Calu3 (cell line): ENCODE data around the gene STRBP. TPM values are rescaled to one million over a fixed set of nuclear protein-coding genes. Genes with fewer than 3 reads are reported as not detected.

Experiments used
- BruUV-seq: library from RNA; stranded (reverse); fragments of 400-500 nt; replicated peaks from 2 replicates; lab custom pipeline; 2021; lab: Mats Ljungman, UMichigan
- CTCF ChIA-PET: fragments of 300-600 bp; sonication (Branson Sonifier 250); formaldehyde crosslinking; loops from one replicate; lab custom pipeline; 2022; ENCODE audit warnings: antibody characterized with exemption; lab: Charles Lee
- DNase-seq: peaks from one replicate; pipeline ENCODE4 v3.0.0; 2022
- H3K27ac Mint-ChIP-seq: one replicate; pipeline ENCODE4 v1.8.0; 2022; ENCODE audit warnings: mixed read lengths; ENCODE audit not compliant: unreplicated experiment
- H3K27me3 Mint-ChIP-seq: one replicate; pipeline ENCODE4 v1.8.0; 2022; ENCODE audit warnings: mixed read lengths; ENCODE audit not compliant: unreplicated experiment
- H3K36me3 Mint-ChIP-seq: one replicate; pipeline ENCODE4 v1.8.0; 2022; ENCODE audit warnings: mild to moderate bottlenecking, moderate library complexity, mixed read lengths; ENCODE audit not compliant: insufficient read depth, unreplicated experiment
- H3K4me1 Mint-ChIP-seq: one replicate; pipeline ENCODE4 v1.8.0; 2022; ENCODE audit warnings: mild to moderate bottlenecking, low read depth, mixed read lengths; ENCODE audit not compliant: unreplicated experiment
- H3K4me3 Mint-ChIP-seq: one replicate; pipeline ENCODE4 v1.8.0; 2022; ENCODE audit warnings: mild to moderate bottlenecking, low read depth, moderate library complexity, mixed read lengths; ENCODE audit not compliant: unreplicated experiment
- H3K9me3 Mint-ChIP-seq: one replicate; pipeline ENCODE4 v1.8.0; 2022; ENCODE audit warnings: low read depth, mixed read lengths; ENCODE audit not compliant: unreplicated experiment
- CTCF ChIP-seq: fragments of 200-600 bp; IDR thresholded peaks from one replicate; pipeline ENCODE4 v1.8.0; 2022; ENCODE audit warnings: antibody characterized with exemption; ENCODE audit not compliant: unreplicated experiment
- intact Hi-C: fragments of 100-400 bp; cut with micrococcal nuclease; formaldehyde crosslinking; loops from one replicate; pipeline ENCODE4 v1.10.0; 2022; ENCODE audit not compliant: unreplicated experiment
- total RNA-seq: library from RNA; stranded (reverse); gene quantifications from 2 replicates; pipeline ENCODE4 v1.2.3, GENCODE V29; 2022

The STRBP gene
- total RNA-seq, 1 experiment from 2014 or later = 27.3 TPM

- Mint-ChIP-seq H3K27ac (no peak overlapping the region), H3K4me3 (no peak overlapping the region), H3K36me3 (peaks cover under 1% of the 10 kb centered on the region), H3K9me3 (no peaks in the 10 kb centered on the region), H3K27me3 (no peaks in the 10 kb centered on the region), H3K4me1 (peaks cover 16% of the 10 kb centered on the region)
- CTCF ChIA-PET = no interaction called here
- no peak for DNase-seq
- BruUV-seq = no TSS peak
- intact Hi-C loops = no loop called here
- TF ChIP-seq CTCF = no peak
Measured at GRCh38 chr9:123262338-123262737, 6.0 kb downstream of the STRBP start.

- CTCF ChIA-PET = no interaction called here
- Mint-ChIP-seq H3K4me3 (no peak overlapping the region), H3K36me3 (no peaks in the 10 kb centered on the region), H3K27me3 (no peaks in the 10 kb centered on the region), H3K4me1 (peaks cover 7% of the 10 kb centered on the region), H3K9me3 (no peaks in the 10 kb centered on the region), H3K27ac (no peak overlapping the region)
- no peak for TF ChIP-seq CTCF
- intact Hi-C loops = no loop called here
- BruUV-seq = no TSS peak
- DNase-seq = no peak
Measured at GRCh38 chr9:123261006-123261677, 7.2 kb downstream of the STRBP start.

- no peak overlapping the region for H3K27ac Mint-ChIP-seq
- CTCF ChIA-PET = no interaction called here
- H3K36me3 Mint-ChIP-seq = no peaks in the 10 kb centered on the region
- intact Hi-C loops = no loop called here
- no peaks in the 10 kb centered on the region for H3K27me3 Mint-ChIP-seq
- H3K4me1 Mint-ChIP-seq = no peaks in the 10 kb centered on the region
- no peak for TF ChIP-seq CTCF
- DNase-seq = no peak
- no peak overlapping the region for H3K4me3 Mint-ChIP-seq
- no peaks in the 10 kb centered on the region for H3K9me3 Mint-ChIP-seq
- no TSS peak for BruUV-seq
Measured at GRCh38 chr9:123260340-123260739, 8.0 kb downstream of the STRBP start.

- H3K27ac Mint-ChIP-seq = no peak overlapping the region
- no peak for DNase-seq
- H3K27me3 Mint-ChIP-seq = no peaks in the 10 kb centered on the region
- no peaks in the 10 kb centered on the region for H3K4me1 Mint-ChIP-seq
- CTCF ChIA-PET = no interaction called here
- H3K9me3 Mint-ChIP-seq = no peaks in the 10 kb centered on the region
- intact Hi-C loops = no loop called here
- BruUV-seq = no TSS peak
- no peaks in the 10 kb centered on the region for H3K36me3 Mint-ChIP-seq
- no peak for TF ChIP-seq CTCF
- no peak overlapping the region for H3K4me3 Mint-ChIP-seq
Measured at GRCh38 chr9:123257276-123257675, 11.1 kb downstream of the STRBP start.
